ENCODE measurements around the gene DNMT3A.

Gene DNMT3A

GRCh38 chr2:25324905-25325592 lies 16.7 kb downstream of the DNMT3A start:
- DNase-seq (ENCODE audit: low read depth): peak; percentile 27

GRCh38 chr2:25324251-25324650 lies 17.5 kb downstream of the DNMT3A start:
- DNase-seq (ENCODE audit: low read depth): no peak

DNA sequence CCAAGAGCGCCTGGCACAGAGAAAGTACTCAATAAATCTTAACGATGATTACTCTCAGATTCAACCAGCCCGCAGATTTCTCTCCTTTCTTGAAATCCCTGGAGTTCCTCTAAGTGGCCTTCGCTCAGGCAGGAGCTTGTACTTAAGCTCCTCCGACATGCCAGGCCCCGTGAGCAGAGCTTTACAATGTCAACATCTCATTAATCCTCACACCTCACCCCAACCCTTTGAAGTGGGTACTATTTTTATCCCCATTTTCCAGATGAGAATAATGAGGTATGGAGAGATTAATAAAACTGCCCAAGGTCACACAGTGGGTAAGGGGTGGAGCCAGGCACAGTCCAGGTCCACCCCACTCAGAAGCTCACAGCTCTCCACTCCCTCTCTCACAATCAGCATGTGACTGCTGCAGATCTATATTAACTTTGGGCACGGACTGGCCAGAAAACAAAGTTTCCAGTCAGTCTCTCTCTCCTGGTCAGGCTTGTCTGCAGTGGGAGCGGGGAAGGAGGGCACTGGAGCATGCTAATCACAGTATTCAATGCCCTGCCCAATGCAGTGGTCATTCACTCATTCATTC lies 18.0 kb downstream of the DNMT3A start:
- no peak for DNase-seq (ENCODE audit: low read depth)

DNA sequence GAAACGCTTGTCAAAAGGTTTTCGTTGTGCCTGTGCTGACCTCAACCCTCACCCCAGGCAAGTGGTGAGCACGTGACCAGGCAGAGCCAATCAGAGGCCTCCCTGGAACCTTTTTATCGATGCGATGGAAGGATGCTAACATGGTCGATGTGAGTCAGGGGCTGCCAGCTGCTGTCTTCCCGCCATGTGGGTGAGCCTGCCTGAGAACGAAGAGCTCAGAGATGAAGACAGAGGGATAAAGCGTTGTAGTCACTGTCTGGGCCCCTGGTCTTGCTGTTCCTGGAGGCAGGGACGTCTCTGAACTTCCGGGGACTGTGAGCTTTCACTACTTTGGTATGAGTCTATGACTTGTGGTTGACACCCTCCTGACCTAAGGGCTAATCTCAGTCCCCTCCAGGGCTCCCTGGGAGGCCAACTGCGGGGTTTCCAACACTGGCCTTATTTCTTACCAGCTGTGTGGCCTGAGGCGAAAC lies 18.6 kb downstream of the DNMT3A start:
- DNase-seq (ENCODE audit: low read depth): peak; percentile 76

GRCh38 chr2:25322312-25322711 lies 19.4 kb downstream of the DNMT3A start:
- DNase-seq (ENCODE audit: low read depth): no peak

- no peak for DNase-seq (ENCODE audit: low read depth)
Measured at GRCh38 chr2:25320077-25320476, 21.6 kb downstream of the DNMT3A start.

GRCh38 chr2:25316101-25316500 lies 25.6 kb downstream of the DNMT3A start:
- DNase-seq (ENCODE audit: low read depth): no peak

DNA sequence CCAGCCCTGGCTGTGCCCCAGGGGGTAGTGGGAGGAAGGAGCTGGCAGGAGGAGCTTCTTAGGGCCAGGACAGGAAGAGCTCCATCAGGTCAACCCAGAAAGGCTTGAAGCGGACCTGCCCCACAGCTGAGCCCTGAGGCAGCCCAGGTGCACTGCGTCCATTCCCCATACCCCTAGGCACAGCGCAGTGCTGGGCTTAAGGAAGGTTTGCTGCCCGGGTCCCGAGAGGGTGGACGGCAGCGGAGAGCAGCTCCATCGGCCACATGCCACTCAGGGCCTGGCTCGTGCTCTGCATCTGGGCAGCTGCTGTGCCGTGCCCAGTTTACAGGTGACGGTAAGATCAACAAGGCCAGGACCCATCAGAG lies 26.4 kb downstream of the DNMT3A start:
- no peak for DNase-seq (ENCODE audit: low read depth)

DNA sequence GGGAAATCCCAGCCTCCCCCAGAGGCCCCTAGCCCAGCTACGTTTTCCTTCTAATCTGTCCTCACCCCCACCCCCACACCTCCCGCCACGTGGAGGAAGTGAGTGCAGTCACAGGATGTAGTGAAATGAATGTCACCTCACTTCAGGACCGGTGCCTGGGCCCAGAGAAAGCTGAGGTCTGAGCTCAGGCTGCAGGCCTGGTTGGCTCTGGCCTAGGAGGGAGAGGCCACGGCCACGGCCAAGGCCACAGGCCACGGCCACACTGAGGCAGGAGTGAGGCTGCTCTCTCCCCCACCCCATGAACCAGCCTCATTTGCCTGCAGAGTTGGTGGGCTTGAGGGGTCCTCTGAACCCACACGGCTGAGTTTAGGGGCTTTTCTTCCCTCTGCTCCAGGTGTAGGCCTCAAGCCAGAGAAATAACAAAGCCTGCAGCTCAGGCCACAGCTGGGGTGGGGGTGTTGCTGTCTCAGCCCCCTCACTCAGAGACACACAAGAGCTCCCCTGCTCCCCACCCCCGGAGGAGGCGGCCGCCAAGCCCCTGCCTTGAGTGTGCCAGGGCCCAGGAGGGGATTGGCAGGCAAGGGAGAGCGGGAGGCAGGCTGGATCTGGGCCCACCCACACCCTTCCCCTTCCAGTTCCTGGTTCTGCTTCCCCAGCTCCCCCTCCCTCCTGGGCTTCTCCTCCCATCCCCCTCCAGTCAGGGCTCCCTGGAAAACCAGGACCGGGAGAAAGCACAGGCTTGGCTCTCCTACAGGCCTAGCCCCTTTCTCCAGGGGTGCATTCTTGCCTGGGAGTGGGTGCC lies 27.0 kb downstream of the DNMT3A start:
- no peak for DNase-seq (ENCODE audit: low read depth)

DNA sequence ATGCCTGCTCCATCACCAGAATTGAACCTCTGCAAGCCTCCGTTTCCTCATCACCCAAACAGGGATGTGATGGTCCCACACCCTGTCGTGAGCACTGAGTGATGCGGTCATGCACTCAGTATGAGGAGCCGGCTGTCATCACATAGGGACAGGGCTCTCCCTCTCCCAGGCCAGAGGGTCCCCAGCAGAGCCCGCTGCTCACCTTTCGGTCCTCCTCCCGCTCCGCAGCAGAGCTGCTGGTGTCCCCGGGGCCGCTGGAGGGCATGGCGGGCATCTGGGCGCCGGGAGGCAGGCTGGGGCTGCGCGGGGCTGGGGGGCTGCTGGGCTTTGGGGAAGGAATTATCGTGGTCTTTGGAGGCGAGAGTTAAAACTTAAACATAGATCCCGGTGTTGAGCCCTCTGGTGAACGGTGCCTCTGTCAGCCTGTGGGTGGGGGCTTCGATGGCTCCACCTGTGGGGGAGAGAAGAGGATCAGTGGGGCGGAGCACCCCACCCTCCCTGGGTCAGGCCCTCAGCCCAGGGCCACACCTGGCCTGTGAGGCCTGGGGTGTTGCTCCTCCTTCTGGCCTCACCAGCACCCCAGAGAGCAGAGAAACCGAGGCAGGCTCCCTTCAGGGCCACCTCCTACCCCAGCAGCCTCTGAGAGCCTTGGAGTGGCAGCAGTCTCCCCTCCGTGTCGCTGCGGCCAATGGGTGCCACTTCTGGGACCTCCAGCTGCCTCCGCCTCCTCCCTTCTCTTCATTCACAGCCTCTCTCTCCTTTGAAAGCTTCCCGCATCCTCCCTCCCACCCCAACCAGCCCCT lies 27.8 kb downstream of the DNMT3A start:
- DNase-seq (ENCODE audit: low read depth): no peak

DNA sequence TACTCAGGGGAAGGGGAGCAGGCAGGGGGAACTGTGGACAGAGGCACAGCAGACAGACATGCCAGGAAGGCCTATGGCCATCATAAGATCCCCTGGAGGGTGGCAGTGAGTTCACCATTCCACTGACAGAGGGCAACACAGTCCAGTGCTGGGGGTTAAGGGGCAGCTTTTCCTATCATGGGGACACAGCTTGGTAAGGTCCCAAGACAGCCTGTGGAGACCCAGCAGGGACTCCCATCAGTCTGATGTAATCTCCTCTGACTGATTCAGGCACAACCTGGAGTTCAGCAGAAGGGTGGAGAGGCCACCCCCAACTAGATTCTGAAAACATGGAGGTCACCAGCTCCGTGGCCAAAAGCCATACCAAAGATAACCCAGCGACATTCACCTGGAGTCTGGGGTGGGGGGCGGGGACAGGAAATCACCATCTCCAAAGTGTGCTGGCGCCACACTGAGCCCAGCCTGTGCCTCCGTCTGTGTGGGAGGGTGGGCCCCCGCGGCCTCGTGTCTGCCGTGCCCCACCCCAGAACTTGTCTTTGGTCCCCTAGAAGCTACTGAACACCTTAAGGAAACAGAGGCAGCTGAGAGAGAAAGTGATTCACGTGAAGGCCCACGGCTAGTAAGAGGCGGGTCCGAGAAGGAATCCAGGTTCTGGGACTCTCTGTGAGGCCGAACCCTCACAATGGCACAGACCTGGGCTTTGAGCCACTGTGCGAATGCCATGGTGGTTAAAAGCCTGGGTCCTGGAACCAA lies 28.6 kb downstream of the DNMT3A start:
- DNase-seq (ENCODE audit: low read depth): no peak

DNA sequence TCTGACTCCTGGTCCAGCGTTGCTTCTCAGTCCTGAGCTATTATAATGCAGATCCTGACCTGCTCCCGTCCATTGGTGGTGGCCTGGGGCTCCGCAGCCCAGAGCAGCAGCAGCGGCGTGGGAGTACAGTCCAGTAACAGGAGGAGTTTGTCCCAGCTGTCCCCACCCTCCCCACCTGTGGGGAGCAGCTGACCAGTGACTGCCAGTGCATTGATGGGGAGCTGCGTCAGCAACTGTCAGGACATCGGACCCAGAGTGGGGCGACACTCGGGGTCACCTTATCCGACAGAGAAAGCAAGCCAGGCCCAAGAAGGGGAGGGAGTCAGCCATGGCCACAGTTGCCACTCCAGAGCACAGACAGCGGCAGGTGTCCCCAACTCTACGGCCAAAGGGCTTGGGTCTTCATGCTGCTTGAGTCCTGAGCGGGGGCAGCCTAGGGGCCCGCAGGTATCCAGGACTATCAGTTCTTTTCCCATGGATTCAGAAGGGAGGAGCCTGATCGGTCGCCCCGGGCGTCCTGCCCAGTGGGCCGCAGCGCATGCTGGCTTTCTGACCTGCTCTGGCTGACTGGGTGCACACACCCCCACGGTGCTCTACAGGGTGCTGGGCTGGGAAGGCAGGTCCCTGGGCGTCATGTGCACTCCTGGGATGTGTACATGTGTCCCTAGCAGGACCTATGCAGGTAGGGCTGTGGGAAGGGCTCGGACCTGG lies 29.7 kb downstream of the DNMT3A start:
- no peak for DNase-seq (ENCODE audit: low read depth)

DNA sequence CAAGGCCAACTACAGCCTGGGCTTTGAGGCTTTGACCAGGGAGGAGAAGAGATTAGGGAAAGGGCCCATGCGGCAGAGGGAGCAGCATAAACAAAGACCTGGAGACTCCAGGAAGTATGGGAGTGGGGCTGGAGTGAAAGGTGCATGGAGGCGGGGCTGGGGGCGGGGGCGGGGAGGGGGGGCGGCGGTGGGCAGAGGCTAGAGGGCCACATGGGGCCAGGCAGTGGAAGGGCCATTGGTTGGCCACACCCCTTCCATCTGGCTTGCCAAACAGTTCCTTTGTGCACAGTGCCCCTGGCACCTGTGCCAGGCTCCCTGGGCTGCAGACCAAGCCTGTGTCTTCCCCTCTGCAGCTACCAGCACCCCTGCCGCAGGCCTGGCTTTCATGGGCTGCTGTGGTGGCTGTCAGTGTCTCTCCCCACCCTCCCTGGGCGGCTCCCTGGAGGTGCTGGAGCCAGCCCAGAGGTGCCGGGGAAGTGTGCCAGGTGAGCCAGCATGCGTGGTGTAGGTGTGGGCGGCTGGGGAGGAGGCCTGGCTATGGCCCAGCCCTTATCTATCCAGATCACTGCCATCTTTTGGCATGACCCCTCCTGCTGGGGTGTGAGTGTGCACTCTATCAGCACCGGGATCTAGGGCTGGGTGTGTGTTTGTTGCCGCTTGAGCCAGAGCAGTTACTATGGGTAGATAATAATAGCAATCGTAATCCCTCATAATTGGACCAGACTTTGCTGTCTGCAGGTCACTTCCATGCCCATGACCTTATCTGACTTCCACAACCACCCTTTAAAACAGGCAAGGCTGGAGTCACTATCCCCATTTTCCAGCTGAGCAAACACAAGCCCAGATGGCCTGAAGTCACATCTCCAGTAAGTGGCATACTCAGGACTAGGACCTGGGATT lies 30.5 kb downstream of the DNMT3A start:
- DNase-seq (ENCODE audit: low read depth): no peak

GRCh38 chr2:25310709-25310964 lies 31.1 kb downstream of the DNMT3A start:
- no peak for DNase-seq (ENCODE audit: low read depth)

- DNase-seq (ENCODE audit: low read depth): peak; percentile 52
Measured at GRCh38 chr2:25309402-25309801, 32.3 kb downstream of the DNMT3A start.

DNA sequence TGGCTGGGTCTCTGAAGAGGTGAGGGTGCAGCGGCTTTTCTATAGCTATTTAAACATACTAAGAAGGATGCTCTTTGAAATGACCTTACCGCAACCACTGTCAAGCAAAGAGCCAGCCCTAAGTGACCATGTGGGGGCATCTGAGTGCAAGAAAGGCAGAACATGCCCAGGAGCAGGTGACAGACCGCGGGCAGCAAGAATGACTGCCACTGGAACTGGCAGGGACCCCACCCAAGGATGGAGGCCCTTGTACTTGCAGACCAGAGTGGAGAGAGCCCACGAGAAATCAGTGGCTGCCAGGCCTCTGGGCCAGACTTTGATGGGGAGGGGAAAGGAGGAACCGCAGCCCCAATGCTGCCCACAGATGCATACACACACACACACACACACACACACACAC lies 33.1 kb downstream of the DNMT3A start:
- no peak for DNase-seq (ENCODE audit: low read depth)

DNA sequence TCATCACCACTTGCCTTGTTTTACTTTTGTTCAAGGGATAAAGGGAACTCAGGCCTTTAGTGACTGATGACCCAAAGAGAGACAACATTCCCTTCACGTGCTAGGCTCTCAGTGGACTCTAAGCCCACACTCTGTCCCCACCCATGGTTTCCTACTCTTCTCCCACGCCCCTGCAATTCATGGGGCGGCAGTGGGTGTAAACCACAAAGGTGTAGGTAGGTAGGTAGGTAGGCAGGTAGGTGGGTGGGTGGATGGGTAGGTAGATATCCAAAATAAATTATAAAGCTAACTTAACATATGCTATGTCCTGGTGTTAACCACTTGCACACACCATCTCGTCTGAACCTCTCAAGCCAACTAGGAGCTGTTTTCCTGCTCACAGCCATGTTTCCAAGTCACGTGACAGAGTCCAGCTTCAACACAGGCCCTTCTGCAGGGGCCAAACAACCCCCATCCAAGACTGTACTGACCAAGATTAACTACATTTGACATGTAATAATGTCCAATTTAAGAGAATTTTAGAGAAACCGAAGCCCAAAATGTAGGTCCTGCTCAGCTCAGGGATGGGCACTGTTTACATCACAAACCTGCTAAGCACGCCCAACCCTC lies 33.7 kb downstream of the DNMT3A start:
- DNase-seq (ENCODE audit: low read depth): no peak

DNA sequence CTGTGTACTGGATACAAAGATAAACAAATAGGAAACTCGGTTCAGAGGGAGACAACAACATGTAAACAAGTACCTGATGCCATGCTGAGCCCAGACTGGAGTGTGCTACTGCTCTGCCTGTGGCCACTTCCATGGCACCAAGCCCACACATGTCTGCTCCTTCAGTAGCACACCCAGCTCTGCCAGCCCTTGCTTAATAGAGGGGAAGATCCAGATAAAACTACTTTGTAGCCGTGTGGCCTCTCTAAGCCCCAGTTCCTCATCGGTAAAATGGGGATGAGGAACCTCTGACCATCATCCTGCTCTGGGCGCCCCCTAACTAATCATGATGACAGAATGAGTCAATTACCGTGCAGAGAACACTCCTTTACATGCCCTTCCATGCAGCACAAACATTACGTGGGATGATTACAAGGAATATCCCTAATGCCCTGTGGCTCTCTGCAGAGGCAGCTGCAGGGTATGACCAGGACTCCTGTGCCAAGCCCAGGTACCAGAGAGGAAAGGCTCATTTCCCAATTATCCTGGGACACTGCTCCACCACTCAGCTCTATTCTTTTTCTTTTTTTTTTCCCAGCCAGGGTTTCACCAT lies 34.9 kb downstream of the DNMT3A start:
- DNase-seq (ENCODE audit: low read depth): peak; percentile 24

- DNase-seq (ENCODE audit: low read depth): no peak
Measured at GRCh38 chr2:25305775-25306174, 36.0 kb downstream of the DNMT3A start.

Data from ELR (cell line).